ENCODE data around the gene PTBP3. TPM values are rescaled to one million over a fixed set of nuclear protein-coding genes. Genes with fewer than 3 reads are reported as not detected.

Gene PTBP3
- total RNA-seq, 4 donors from 2014 or later = 52.1 to 126 (median 71.0) TPM

DNA sequence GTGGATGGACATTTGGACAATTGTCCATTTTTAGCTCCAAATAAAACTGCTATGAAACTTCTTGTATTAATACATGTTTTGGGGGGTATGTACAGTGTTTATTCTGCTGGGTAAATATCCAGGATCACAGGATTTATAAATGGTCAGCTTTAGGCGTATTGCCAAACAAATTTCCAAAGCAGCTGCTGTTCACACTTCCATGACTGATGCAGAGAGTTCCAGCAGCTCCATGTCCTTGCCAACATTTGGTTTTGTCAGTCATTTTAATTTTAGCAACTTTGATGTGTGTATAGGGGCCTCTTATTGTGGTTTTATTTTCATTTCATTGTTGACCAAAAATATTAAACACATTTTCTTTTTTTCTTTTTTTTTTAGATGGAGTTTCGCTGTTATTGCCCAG is 148.5 kb downstream of the PTBP3 start:
- Histone ChIP-seq H3K9me3 (no peaks in the 10 kb centered on the region), H3K36me3 (no peaks in the 10 kb centered on the region), H3K27ac (no peak overlapping the region), H3K4me3 (no peak overlapping the region), H3K27me3 (no peaks in the 10 kb centered on the region), H3K4me1 (peaks cover 0 to 10% (median 0%) of the 10 kb centered on the region in 4 donors)
- TF ChIP-seq CTCF (IDR thresholded peaks at IDR 0.05) = no peak
- TF ChIP-seq POLR2A (IDR thresholded peaks at IDR 0.05) = no peak
- DNase-seq = no peak

DNA sequence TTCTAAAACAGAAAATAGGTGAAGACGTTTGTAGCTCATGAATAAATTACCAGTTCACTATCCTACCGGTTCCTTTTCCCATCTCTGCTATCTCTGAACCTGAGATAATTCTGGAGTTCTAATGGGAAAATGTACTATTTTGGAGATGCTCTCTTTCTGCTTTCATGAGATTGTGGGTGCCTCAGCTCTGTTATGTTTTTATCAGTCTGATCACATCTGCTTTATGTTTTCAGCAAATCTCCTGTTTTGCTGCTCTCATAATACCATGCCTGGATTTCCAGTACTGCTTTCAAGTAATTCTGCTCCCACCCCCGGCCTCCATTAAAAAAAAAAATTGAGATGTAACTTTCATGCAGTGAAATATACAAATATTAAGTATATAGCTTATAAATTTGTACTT is 149.2 kb downstream of the PTBP3 start:
- no peaks in the 10 kb centered on the region for H3K36me3 ChIP-seq
- TF ChIP-seq CTCF (IDR thresholded peaks at IDR 0.05) = no peak
- no peak for TF ChIP-seq POLR2A (IDR thresholded peaks at IDR 0.05)
- no peak for DNase-seq
- no peaks in the 10 kb centered on the region for H3K27me3 ChIP-seq
- no peaks in the 10 kb centered on the region for H3K9me3 ChIP-seq
- H3K4me3 ChIP-seq = no peak overlapping the region
- no peak overlapping the region for H3K27ac ChIP-seq
- H3K4me1 ChIP-seq = peaks cover 0 to 12% (median 0%) of the 10 kb centered on the region in 4 donors

DNA sequence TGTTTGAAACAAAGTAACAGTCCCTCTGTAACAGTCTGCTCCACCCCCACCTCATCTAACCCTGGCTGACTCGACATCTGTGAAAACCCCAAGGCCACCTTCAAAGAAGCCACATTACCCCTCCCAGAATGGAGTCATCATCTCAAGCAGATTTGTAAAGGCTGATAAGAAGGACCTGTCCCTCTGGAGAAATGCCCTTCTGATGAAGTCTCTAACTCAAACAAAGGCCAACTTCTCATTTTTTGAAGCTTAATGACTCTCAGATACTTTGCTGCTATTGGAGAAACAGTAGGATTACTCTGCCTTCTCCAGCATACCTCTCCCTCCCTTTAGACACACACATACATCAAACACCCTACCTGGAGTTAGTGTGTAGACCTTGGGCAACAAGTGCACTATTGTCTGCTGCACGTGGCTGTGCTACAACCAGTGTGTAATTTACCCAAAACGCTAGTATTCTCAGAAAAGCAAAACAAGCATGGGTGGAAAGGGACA is 153.0 kb downstream of the PTBP3 start:
- H3K27ac ChIP-seq = no peak overlapping the region
- H3K36me3 ChIP-seq = no peaks in the 10 kb centered on the region
- TF ChIP-seq POLR2A (IDR thresholded peaks at IDR 0.05) = no peak
- no peak for TF ChIP-seq CTCF (IDR thresholded peaks at IDR 0.05)
- no peak overlapping the region for H3K4me3 ChIP-seq
- H3K9me3 ChIP-seq = no peaks in the 10 kb centered on the region
- DNase-seq = no peak
- no peaks in the 10 kb centered on the region for H3K27me3 ChIP-seq
- H3K4me1 ChIP-seq = peaks cover 0 to 19% (median 1%) of the 10 kb centered on the region in 4 donors

GRCh38 chr9:112179816-112180215 is 153.6 kb downstream of the PTBP3 start:
- Histone ChIP-seq H3K27ac (no peak overlapping the region), H3K4me3 (no peak overlapping the region), H3K4me1 (peaks cover 0 to 19% (median 2%) of the 10 kb centered on the region in 4 donors), H3K27me3 (no peaks in the 10 kb centered on the region), H3K9me3 (no peaks in the 10 kb centered on the region), H3K36me3 (no peaks in the 10 kb centered on the region)
- TF ChIP-seq CTCF (IDR thresholded peaks at IDR 0.05) (no peak), POLR2A (IDR thresholded peaks at IDR 0.05) (no peak)
- no peak for DNase-seq

DNA sequence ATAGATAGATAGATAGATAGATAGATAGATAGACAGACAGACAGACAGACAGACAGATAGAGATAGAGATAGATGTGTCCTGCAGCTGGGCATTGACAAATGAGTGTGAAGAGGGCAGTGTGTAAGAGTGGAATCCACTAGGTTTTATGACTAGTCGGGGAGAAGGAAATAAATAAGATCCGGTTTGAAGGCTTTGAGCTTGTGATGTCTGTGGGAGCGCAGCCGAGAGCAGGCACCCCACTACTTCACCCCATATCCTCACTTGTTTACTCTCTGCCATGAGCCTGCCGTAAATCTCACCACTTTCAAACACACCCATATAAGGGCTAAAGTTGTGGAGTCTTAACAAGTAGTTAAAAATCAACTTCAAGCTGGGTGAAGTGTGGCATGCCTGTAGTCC is 156.9 kb downstream of the PTBP3 start:
- H3K27me3 ChIP-seq = no peaks in the 10 kb centered on the region
- no peak overlapping the region for H3K4me3 ChIP-seq
- no peak for TF ChIP-seq POLR2A (IDR thresholded peaks at IDR 0.05)
- TF ChIP-seq CTCF (IDR thresholded peaks at IDR 0.05) = no peak
- peak in 1 of 3 donors; percentile 53 for DNase-seq
- H3K27ac ChIP-seq = peak overlapping the region in 2 of 4 donors; percentile 5 to 66
- H3K36me3 ChIP-seq = no peaks in the 10 kb centered on the region
- peaks cover 9 to 27% (median 11%) of the 10 kb centered on the region in 4 donors for H3K4me1 ChIP-seq
- H3K9me3 ChIP-seq = no peaks in the 10 kb centered on the region
